Activated naive CD8-positive, alpha-beta T cell treated with anti-CD3 and anti-CD28 coated beads for 36 hours (primary cell): ENCODE results near the gene SLFNL1. TPM values are rescaled to one million over a fixed set of nuclear protein-coding genes. Genes with fewer than 3 reads are reported as not detected.

ENCODE experiments used
- DNase-seq: peaks from one replicate; pipeline ENCODE4 v3.0.0; 2021
- H3K27ac Mint-ChIP-seq: one replicate; pipeline ENCODE4 v1.8.0; 2022; ENCODE audit warnings: mild to moderate bottlenecking, moderate library complexity, mixed read lengths
- H3K27me3 Mint-ChIP-seq: one replicate; pipeline ENCODE4 v1.8.0; 2022; ENCODE audit warnings: mild to moderate bottlenecking, mixed read lengths
- H3K36me3 Mint-ChIP-seq: one replicate; pipeline ENCODE4 v1.8.0; 2021; ENCODE audit warnings: mild to moderate bottlenecking, mixed read lengths
- H3K4me1 Mint-ChIP-seq: one replicate; pipeline ENCODE4 v1.8.0; 2021; ENCODE audit warnings: mixed read lengths
- H3K4me3 Mint-ChIP-seq: one replicate; pipeline ENCODE4 v1.8.0; 2022; ENCODE audit warnings: mild to moderate bottlenecking, moderate library complexity, mixed read lengths
- H3K9me3 Mint-ChIP-seq: one replicate; pipeline ENCODE4 v1.8.0; 2022; ENCODE audit warnings: mixed read lengths
- total RNA-seq, 2 experiments: library from RNA; stranded (reverse); gene quantifications; one replicate each; pipeline ENCODE4 v1.2.3, GENCODE V29; 2021

SLFNL1 gene
- total RNA-seq, 2 experiments from 2014 or later: 0.08 TPM

GRCh38 chr1:41013024-41013423 is 8.5 kb downstream of the SLFNL1 start:
- H3K4me1 Mint-ChIP-seq: peaks cover 7% of the 10 kb centered on the region
- H3K36me3 Mint-ChIP-seq: peaks cover 42% of the 10 kb centered on the region
- no peaks in the 10 kb centered on the region for H3K9me3 Mint-ChIP-seq
- no peak overlapping the region for H3K27ac Mint-ChIP-seq
- no peaks in the 10 kb centered on the region for H3K27me3 Mint-ChIP-seq
- DNase-seq: no peak
- H3K4me3 Mint-ChIP-seq: no peak overlapping the region

GRCh38 chr1:41010345-41010744 is 11.2 kb downstream of the SLFNL1 start:
- no peak overlapping the region for H3K4me3 Mint-ChIP-seq
- no peaks in the 10 kb centered on the region for H3K27me3 Mint-ChIP-seq
- peaks cover 7% of the 10 kb centered on the region for H3K4me1 Mint-ChIP-seq
- H3K9me3 Mint-ChIP-seq: no peaks in the 10 kb centered on the region
- H3K36me3 Mint-ChIP-seq: peaks cover 50% of the 10 kb centered on the region
- no peak for DNase-seq
- no peak overlapping the region for H3K27ac Mint-ChIP-seq

- Mint-ChIP-seq H3K9me3 (no peaks in the 10 kb centered on the region), H3K4me3 (no peak overlapping the region), H3K4me1 (peaks cover 6% of the 10 kb centered on the region), H3K27ac (no peak overlapping the region), H3K27me3 (no peaks in the 10 kb centered on the region), H3K36me3 (peaks cover 48% of the 10 kb centered on the region)
- DNase-seq: no peak
Measured at GRCh38 chr1:41009466-41009865, 12.1 kb downstream of the SLFNL1 start.

- H3K9me3 Mint-ChIP-seq: no peaks in the 10 kb centered on the region
- H3K27ac Mint-ChIP-seq: no peak overlapping the region
- H3K27me3 Mint-ChIP-seq: no peaks in the 10 kb centered on the region
- H3K4me1 Mint-ChIP-seq: peaks cover 17% of the 10 kb centered on the region
- peaks cover 57% of the 10 kb centered on the region for H3K36me3 Mint-ChIP-seq
- no peak for DNase-seq
- H3K4me3 Mint-ChIP-seq: no peak overlapping the region
Measured at GRCh38 chr1:41006942-41007865, 14.3 kb downstream of the SLFNL1 start.

- DNase-seq: no peak
- Mint-ChIP-seq H3K36me3 (peaks cover 51% of the 10 kb centered on the region), H3K4me3 (no peak overlapping the region), H3K4me1 (peaks cover 22% of the 10 kb centered on the region), H3K27ac (peak overlapping the region; percentile 13), H3K9me3 (no peaks in the 10 kb centered on the region), H3K27me3 (no peaks in the 10 kb centered on the region)
Measured at GRCh38 chr1:41005876-41006275, 15.6 kb downstream of the SLFNL1 start.

GRCh38 chr1:41003640-41004220 is 17.8 kb downstream of the SLFNL1 start:
- Mint-ChIP-seq H3K27me3 (no peaks in the 10 kb centered on the region), H3K4me3 (no peak overlapping the region), H3K9me3 (no peaks in the 10 kb centered on the region), H3K27ac (peak overlapping the region; percentile 45), H3K36me3 (peaks cover 50% of the 10 kb centered on the region), H3K4me1 (peaks cover 28% of the 10 kb centered on the region)
- DNase-seq: peak; percentile 86

- H3K27ac Mint-ChIP-seq: peak overlapping the region; percentile 45
Measured at GRCh38 chr1:41003127-41003639, 18.3 kb downstream of the SLFNL1 start.

GRCh38 chr1:40998668-40999067 is 22.9 kb downstream of the SLFNL1 start:
- no peak for DNase-seq
- Mint-ChIP-seq H3K4me1 (peaks cover 27% of the 10 kb centered on the region), H3K27ac (peak overlapping the region; percentile 7), H3K36me3 (peaks cover 57% of the 10 kb centered on the region), H3K4me3 (no peak overlapping the region), H3K27me3 (no peaks in the 10 kb centered on the region), H3K9me3 (no peaks in the 10 kb centered on the region)

More at GRCh38 chr1:41003127-41003639, 18.3 kb downstream of the SLFNL1 start:
- DNase-seq: no peak
- no peaks in the 10 kb centered on the region for H3K27me3 Mint-ChIP-seq
- H3K4me1 Mint-ChIP-seq: peaks cover 28% of the 10 kb centered on the region
- H3K4me3 Mint-ChIP-seq: no peak overlapping the region
- H3K36me3 Mint-ChIP-seq: peaks cover 50% of the 10 kb centered on the region
- H3K9me3 Mint-ChIP-seq: no peaks in the 10 kb centered on the region

GRCh38 chr1:40997096-40997495 is 24.4 kb downstream of the SLFNL1 start:
- Mint-ChIP-seq H3K27me3 (no peaks in the 10 kb centered on the region), H3K4me3 (no peak overlapping the region), H3K9me3 (no peaks in the 10 kb centered on the region), H3K4me1 (peaks cover 12% of the 10 kb centered on the region), H3K36me3 (peaks cover 46% of the 10 kb centered on the region), H3K27ac (no peak overlapping the region)
- no peak for DNase-seq

GRCh38 chr1:40989066-40989465 is 32.5 kb downstream of the SLFNL1 start:
- no peak for DNase-seq
- Mint-ChIP-seq H3K9me3 (no peaks in the 10 kb centered on the region), H3K36me3 (peaks cover 61% of the 10 kb centered on the region), H3K27ac (no peak overlapping the region), H3K4me1 (peaks cover 30% of the 10 kb centered on the region), H3K27me3 (no peaks in the 10 kb centered on the region), H3K4me3 (no peak overlapping the region)

GRCh38 chr1:40988280-40988679 is 33.2 kb downstream of the SLFNL1 start:
- Mint-ChIP-seq H3K4me3 (no peak overlapping the region), H3K27ac (no peak overlapping the region), H3K4me1 (peaks cover 38% of the 10 kb centered on the region), H3K9me3 (no peaks in the 10 kb centered on the region), H3K36me3 (peaks cover 67% of the 10 kb centered on the region), H3K27me3 (no peaks in the 10 kb centered on the region)
- no peak for DNase-seq

- no peaks in the 10 kb centered on the region for H3K27me3 Mint-ChIP-seq
- H3K27ac Mint-ChIP-seq: no peak overlapping the region
Measured at GRCh38 chr1:40987439-40988276, 33.9 kb downstream of the SLFNL1 start.

GRCh38 chr1:40986956-40987355 is 34.6 kb downstream of the SLFNL1 start:
- no peak overlapping the region for H3K27ac Mint-ChIP-seq
- H3K4me3 Mint-ChIP-seq: no peak overlapping the region
- H3K9me3 Mint-ChIP-seq: no peaks in the 10 kb centered on the region
- DNase-seq: no peak
- H3K36me3 Mint-ChIP-seq: peaks cover 74% of the 10 kb centered on the region
- H3K27me3 Mint-ChIP-seq: no peaks in the 10 kb centered on the region
- H3K4me1 Mint-ChIP-seq: peaks cover 50% of the 10 kb centered on the region

More at GRCh38 chr1:40987439-40988276, 33.9 kb downstream of the SLFNL1 start:
- no peak overlapping the region for H3K4me3 Mint-ChIP-seq
- no peaks in the 10 kb centered on the region for H3K9me3 Mint-ChIP-seq
- no peak for DNase-seq
- H3K4me1 Mint-ChIP-seq: peaks cover 45% of the 10 kb centered on the region
- H3K36me3 Mint-ChIP-seq: peaks cover 72% of the 10 kb centered on the region

- Mint-ChIP-seq H3K9me3 (no peaks in the 10 kb centered on the region), H3K4me1 (peaks cover 53% of the 10 kb centered on the region), H3K27ac (no peak overlapping the region), H3K4me3 (no peak overlapping the region), H3K27me3 (no peaks in the 10 kb centered on the region), H3K36me3 (peaks cover 73% of the 10 kb centered on the region)
- DNase-seq: no peak
Measured at GRCh38 chr1:40986328-40986783, 35.2 kb downstream of the SLFNL1 start.

- Mint-ChIP-seq H3K27ac (peak overlapping the region; percentile 17), H3K4me1 (peaks cover 58% of the 10 kb centered on the region), H3K27me3 (no peaks in the 10 kb centered on the region), H3K9me3 (no peaks in the 10 kb centered on the region), H3K36me3 (peaks cover 75% of the 10 kb centered on the region), H3K4me3 (no peak overlapping the region)
- no peak for DNase-seq
Measured at GRCh38 chr1:40985875-40986274, 35.6 kb downstream of the SLFNL1 start.
